Measurements from ENCODE around the gene TBC1D22A.

TBC1D22A gene

DNA sequence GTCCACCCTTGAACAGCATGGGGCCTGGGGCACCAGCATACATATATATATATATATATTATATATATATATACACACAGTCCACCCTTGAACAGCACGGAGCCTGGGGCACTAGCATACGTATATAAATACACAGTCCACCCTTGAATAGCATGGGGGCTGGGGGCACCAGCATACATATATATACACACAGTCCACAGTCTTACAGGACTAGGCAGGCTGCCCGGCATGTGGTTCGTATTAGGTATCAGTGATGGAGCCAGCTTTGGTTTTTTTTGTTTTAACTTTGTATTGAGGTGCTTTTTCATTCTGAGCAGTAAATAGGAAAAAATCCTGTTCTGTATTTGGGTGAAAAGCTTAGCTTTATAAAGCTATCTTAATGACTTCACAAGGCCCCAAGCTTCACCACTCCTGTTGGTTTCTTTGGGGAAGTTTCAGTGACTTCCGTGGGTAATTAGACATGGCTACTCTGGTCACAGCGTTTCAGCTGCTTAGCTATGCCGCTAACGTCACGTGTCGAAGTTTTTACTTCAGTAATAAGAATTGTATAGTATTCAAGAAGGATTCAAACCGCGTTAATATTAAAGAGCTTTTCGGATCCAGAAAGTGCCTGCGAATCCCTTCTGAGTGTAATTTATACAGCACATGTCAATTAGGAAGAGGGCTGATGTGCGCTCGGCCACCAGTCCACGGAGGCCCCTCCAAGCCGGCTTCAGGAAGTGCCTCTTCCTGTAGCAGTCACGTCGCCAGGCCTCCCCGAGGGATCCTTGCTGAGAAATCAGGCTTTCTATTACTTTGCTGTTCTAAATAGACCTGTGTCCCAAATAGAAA is 179.7 kb downstream of the TBC1D22A start:
- H3K36me3 ChIP-seq: no peaks in the 10 kb centered on the region
- no peak overlapping the region for H3K4me3 ChIP-seq (ENCODE audit: low read depth, low read length)

DNA sequence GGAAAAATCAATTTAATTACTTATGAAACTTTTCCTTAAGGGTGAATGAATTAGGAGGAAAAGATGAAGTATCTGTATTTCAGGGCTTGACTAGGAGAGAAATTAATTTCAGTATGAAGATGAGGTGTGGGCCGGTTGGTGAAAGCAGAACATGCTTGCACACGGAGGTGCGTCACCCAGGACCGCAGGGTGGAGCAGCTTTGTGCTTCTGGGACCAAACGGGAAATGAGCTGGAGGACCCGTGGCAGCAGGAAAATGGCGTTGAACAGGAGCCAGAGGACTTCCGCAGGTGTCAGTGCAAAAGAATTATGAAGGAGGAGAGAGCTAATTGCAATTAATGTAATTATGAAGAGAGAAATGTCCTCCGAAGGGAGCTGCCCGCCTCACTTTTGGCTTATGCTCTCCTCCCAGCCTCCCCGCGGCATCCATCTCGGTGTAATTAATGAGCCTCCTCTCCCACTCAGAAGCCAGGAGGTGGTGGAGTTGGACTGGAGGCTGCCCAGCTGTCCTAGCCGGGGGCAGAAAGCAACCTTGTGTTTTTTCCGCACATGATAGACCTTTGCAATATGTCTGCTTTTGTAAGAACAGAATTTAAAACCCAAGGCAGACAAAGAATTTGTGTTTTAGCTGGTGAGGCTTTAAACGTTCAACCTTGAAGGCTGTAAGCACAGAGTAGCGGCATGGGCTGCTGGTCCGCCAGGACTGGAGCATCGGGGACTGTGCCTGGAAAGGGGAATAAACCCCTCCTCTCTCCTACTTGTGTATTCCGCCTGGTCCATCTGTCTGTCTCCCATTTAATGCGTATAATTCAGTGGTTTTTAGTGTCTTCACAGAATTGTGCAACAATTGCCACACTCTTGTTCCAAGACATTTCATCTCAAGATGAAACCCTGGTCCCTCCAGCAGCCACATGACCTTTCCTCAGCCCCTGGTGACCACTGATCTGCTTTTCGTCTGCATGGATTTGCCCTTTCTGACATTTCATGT is 180.6 kb downstream of the TBC1D22A start:
- no peak for DNase-seq
- TF ChIP-seq, protein P1, sequence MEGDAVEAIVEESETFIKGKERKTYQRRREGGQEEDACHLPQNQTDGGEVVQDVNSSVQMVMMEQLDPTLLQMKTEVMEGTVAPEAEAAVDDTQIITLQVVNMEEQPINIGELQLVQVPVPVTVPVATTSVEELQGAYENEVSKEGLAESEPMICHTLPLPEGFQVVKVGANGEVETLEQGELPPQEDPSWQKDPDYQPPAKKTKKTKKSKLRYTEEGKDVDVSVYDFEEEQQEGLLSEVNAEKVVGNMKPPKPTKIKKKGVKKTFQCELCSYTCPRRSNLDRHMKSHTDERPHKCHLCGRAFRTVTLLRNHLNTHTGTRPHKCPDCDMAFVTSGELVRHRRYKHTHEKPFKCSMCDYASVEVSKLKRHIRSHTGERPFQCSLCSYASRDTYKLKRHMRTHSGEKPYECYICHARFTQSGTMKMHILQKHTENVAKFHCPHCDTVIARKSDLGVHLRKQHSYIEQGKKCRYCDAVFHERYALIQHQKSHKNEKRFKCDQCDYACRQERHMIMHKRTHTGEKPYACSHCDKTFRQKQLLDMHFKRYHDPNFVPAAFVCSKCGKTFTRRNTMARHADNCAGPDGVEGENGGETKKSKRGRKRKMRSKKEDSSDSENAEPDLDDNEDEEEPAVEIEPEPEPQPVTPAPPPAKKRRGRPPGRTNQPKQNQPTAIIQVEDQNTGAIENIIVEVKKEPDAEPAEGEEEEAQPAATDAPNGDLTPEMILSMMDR (IDR thresholded peaks at IDR 0.05; ENCODE audit: low read depth, low read length): no peak
- no peaks in the 10 kb centered on the region for H3K9me3 ChIP-seq (ENCODE audit: severe bottlenecking)
- H3K27ac ChIP-seq: no peak overlapping the region
- no peak overlapping the region for H3K4me3 ChIP-seq (ENCODE audit: low read depth, low read length)
- no peaks in the 10 kb centered on the region for H3K36me3 ChIP-seq
- H3K27me3 ChIP-seq (ENCODE audit: insufficient read depth, low read depth, severe bottlenecking): no peaks in the 10 kb centered on the region

More for the DNA sequence above, 179.7 kb downstream of the TBC1D22A start:
- DNase-seq: no peak
- Histone ChIP-seq H3K9me3 (ENCODE audit: severe bottlenecking) (no peaks in the 10 kb centered on the region), H3K27ac (no peak overlapping the region), H3K27me3 (ENCODE audit: insufficient read depth, low read depth, severe bottlenecking) (no peaks in the 10 kb centered on the region)
- TF ChIP-seq, protein P1 (IDR thresholded peaks at IDR 0.05; ENCODE audit: low read depth, low read length): no peak

GRCh38 chr22:46945481-46945880 is 183.0 kb downstream of the TBC1D22A start:
- DNase-seq: no peak
- H3K27me3 ChIP-seq (ENCODE audit: insufficient read depth, low read depth, severe bottlenecking): no peaks in the 10 kb centered on the region
- H3K36me3 ChIP-seq: no peaks in the 10 kb centered on the region
- TF ChIP-seq, protein P1 (IDR thresholded peaks at IDR 0.05; ENCODE audit: low read depth, low read length): no peak
- H3K4me3 ChIP-seq (ENCODE audit: low read depth, low read length): no peak overlapping the region
- H3K27ac ChIP-seq: no peak overlapping the region
- no peaks in the 10 kb centered on the region for H3K9me3 ChIP-seq (ENCODE audit: severe bottlenecking)

- no peaks in the 10 kb centered on the region for H3K9me3 ChIP-seq (ENCODE audit: severe bottlenecking)
- no peaks in the 10 kb centered on the region for H3K27me3 ChIP-seq (ENCODE audit: insufficient read depth, low read depth, severe bottlenecking)
- H3K27ac ChIP-seq: no peak overlapping the region
- TF ChIP-seq, protein P1 (IDR thresholded peaks at IDR 0.05; ENCODE audit: low read depth, low read length): no peak
- no peak for DNase-seq
- H3K4me3 ChIP-seq (ENCODE audit: low read depth, low read length): no peak overlapping the region
- no peaks in the 10 kb centered on the region for H3K36me3 ChIP-seq
Observed at GRCh38 chr22:46946383-46946962, 184.0 kb downstream of the TBC1D22A start.

DNA sequence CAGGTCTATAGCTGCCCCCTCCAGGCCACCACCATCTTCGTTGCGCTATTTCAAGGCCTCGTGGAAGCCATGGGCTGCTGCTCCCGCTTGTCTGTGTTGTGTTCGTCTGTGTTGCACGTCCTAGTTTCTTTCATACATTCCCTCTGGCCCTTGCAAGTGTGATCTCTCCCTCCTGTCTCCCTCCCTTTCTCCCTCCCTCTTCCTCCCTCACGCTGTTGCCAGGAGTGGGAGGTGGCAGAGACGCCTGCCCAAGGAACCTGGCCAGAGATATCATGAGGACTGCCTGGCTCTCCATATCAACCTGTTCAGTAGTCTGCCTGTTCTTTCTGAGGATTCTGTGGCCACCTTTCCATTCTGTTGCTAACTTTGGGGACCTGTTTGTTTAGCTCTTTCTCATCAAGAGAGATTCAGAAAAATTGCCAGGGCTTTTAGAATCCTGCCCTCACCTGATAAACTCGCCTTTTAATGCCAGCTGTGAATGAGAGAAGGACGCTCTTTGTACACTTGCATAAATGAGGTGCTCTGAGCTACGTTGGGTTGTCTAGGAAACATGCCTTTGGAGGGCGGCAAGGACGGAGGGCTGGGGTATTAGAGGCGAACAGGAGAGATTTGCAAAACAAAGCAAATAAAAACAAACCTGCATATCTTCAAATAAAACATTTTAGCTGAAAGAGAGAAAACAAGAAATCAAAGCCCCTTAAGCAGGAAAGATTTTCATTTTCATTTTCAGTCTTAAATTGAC is 185.2 kb downstream of the TBC1D22A start:
- Histone ChIP-seq H3K36me3 (no peaks in the 10 kb centered on the region), H3K27ac (no peak overlapping the region), H3K27me3 (ENCODE audit: insufficient read depth, low read depth, severe bottlenecking) (no peaks in the 10 kb centered on the region), H3K9me3 (ENCODE audit: severe bottlenecking) (no peaks in the 10 kb centered on the region), H3K4me3 (ENCODE audit: low read depth, low read length) (no peak overlapping the region)
- TF ChIP-seq, protein P1 (IDR thresholded peaks at IDR 0.05; ENCODE audit: low read depth, low read length): no peak
- no peak for DNase-seq
